Prostate gland (tissue), 2 donors: Measurements from ENCODE around the gene ORMDL3. TPM values are rescaled to one million over a fixed set of nuclear protein-coding genes. Genes with fewer than 3 reads are reported as not detected.

Experiments used
- DNase-seq: peaks from one replicate; pipeline ENCODE4 v3.0.0-alpha.2; 2019; ENCODE audit warnings: low spot score
- H3K27ac ChIP-seq, 2 donors: fragments of 200-600 bp; sonication (generic); 2 replicates each; pipeline ENCODE4 v1.5.1; 2017 to 2019
- H3K27me3 ChIP-seq: fragments of 200-600 bp; sonication (generic); replicated peaks from 2 replicates; pipeline ENCODE4 v1.5.1; 2019; ENCODE audit not compliant: insufficient read depth
- H3K36me3 ChIP-seq, 2 donors: fragments of 200-600 bp; sonication (generic); 1 replicate in 1 of 2; 2 replicates in 1 of 2; pipeline versions ENCODE4 v1.5.1 to v1.8.1; 2017 to 2019
- H3K4me1 ChIP-seq: fragments of 200-600 bp; sonication (generic); replicated peaks from 2 replicates; pipeline ENCODE4 v1.5.1; 2019
- H3K4me3 ChIP-seq, 2 donors: fragments of 200-600 bp; sonication (generic); 2 replicates each; pipeline ENCODE4 v1.5.1; 2017 to 2019
- H3K9me3 ChIP-seq: fragments of 200-600 bp; sonication (generic); 2 replicates; pipeline ENCODE4 v1.5.1; 2017
- CTCF ChIP-seq, 4 experiments: fragments of 200-600 bp in 2 of 4; fragments of 450-650 bp in 2 of 4; sonication (generic) in 2 of 4; IDR thresholded peaks; 1 replicate in 3 of 4; 2 replicates in 1 of 4; pipeline ENCODE4 v1.5.1; 2016 to 2019; ENCODE audit warnings: antibody characterized with exemption in 4 of 4, mild to moderate bottlenecking in 2 of 4, moderate library complexity in 2 of 4
- POLR2A ChIP-seq: fragments of 450-650 bp; IDR thresholded peaks from one replicate; pipeline ENCODE4 v1.6.1; 2016; ENCODE audit warnings: antibody characterized with exemption, mild to moderate bottlenecking
- POLR2AphosphoS5 ChIP-seq: sonication (generic); formaldehyde crosslinking; IDR thresholded peaks from one replicate; pipeline ENCODE4 v1.6.1; 2017; ENCODE audit warnings: antibody characterized with exemption
- whole genome bisulfite sequencing: methylation state at CpG from one replicate; pipeline ENCODE4 v1.1.5; 2018; 5-methylcytosine and 5-hydroxymethylcytosine counted together
- intact Hi-C: fragments of 100-400 bp; cut with DNase I; formaldehyde crosslinking; loops from one replicate; pipeline ENCODE4 v1.14.2; 2022
- total RNA-seq, 2 donors: library from RNA; depleted of rRNA; stranded (reverse); fragments of >200 nt; gene quantifications; one replicate each; pipeline ENCODE4 v1.1.0, GENCODE V29; 2016

Gene ORMDL3
- total RNA-seq, 2 donors from 2014 or later, result 82.4 to 91.6 TPM

GRCh38 chr17:39955726-39956225 is 28.4 kb upstream of the ORMDL3 start:
- no peak overlapping the region for H3K27ac ChIP-seq
- no peaks in the 10 kb centered on the region for H3K36me3 ChIP-seq
- intact Hi-C loops, result no loop called here
- H3K4me1 ChIP-seq, result no peaks in the 10 kb centered on the region
- WGBS, result 57% methylated on average over 4 of the region's 4 CpGs
- no peaks in the 10 kb centered on the region for H3K9me3 ChIP-seq
- TF ChIP-seq POLR2A (no peak), POLR2AphosphoS5 (no peak)
- H3K4me3 ChIP-seq, result no peak overlapping the region
- DNase-seq, result no peak
- no peaks in the 10 kb centered on the region for H3K27me3 ChIP-seq

DNA sequence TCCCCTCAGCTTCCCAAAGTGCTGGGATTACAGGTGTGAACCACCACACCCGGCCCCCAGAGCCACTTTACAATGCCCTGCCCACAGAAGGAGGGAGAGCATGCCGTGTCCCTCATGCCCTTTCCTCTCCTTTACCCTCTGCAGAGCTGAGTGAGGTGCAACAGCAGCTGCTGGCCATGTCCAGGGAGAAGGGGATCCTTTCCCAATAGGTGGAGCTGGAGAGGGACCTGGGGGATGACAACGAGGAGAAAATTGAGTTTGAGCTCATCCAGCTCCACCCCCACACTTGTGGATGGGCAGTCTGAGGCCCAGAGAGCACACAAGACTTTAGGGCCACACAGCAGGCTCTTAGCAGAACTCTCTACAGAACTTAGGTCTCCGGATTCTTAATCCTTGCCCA is 27.5 kb upstream of the ORMDL3 start:
- no peaks in the 10 kb centered on the region for H3K4me1 ChIP-seq
- H3K36me3 ChIP-seq, result no peaks in the 10 kb centered on the region
- no peaks in the 10 kb centered on the region for H3K27me3 ChIP-seq
- TF ChIP-seq POLR2AphosphoS5 (no peak), CTCF (IDR thresholded peaks at IDR 0.05) (no peak), POLR2A (no peak)
- 58% methylated on average over 4 of the region's 4 CpGs for WGBS
- no peak overlapping the region for H3K4me3 ChIP-seq
- no peaks in the 10 kb centered on the region for H3K9me3 ChIP-seq
- intact Hi-C loops, result no loop called here
- H3K27ac ChIP-seq, result no peak overlapping the region
- no peak for DNase-seq

- 28% methylated on average over 6 of the region's 9 CpGs for WGBS
- intact Hi-C loops, result no loop called here
- Histone ChIP-seq H3K27ac (peak overlapping the region; percentile 47 to 49), H3K27me3 (no peaks in the 10 kb centered on the region), H3K36me3 (no peaks in the 10 kb centered on the region), H3K9me3 (no peaks in the 10 kb centered on the region), H3K4me1 (no peaks in the 10 kb centered on the region), H3K4me3 (peak overlapping the region; percentile 15 to 31)
- TF ChIP-seq CTCF (IDR thresholded peaks at IDR 0.05), result no peak
- TF ChIP-seq POLR2A, result no peak
- DNase-seq, result no peak
These were observed 26.1 kb upstream of the ORMDL3 start for GRCh38 chr17:39953471-39953888.

DNA sequence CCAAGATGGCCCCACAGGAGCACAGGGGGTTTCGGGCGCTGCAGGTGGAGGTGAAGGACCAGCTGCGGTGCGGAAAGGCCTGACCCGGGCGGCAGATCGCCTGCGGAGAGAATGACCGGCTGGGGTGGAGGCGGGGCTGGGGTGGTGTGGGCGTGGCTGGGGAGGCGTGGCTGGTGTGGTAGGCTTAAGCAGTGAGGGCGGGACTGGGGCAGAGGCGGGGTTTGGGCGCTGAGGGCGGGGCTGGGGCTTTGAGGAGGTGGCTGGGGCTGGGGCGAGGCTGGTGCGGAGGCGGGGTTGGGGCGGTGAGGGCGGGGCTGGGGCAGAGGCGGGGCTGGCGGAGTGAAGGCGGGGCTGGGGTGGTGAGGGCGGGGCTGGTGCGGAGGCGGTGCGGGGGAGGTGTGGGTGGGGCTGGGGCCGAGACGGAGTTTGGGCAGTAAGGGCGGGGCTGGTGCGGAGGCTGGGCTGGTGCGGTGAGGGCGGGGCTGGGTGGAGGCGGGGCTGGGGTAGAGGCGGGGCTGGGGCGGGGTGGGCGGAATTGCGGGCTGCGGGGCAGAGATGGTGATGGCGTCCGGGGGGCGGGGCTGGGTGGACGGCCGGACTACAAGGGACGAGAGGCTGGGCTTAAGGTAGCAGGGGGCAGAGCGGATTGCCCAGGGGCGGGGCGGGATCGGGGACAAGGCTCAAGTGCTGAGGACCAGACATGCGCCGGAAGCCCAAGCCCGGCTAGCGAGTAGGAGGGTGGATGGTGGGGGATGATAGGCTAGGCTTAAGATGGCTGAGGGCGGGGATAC is 25.5 kb upstream of the ORMDL3 start:
- DNase-seq, result peak; percentile 97
- 1% methylated on average over 41 of the region's 55 CpGs for WGBS
- Histone ChIP-seq H3K27me3 (no peaks in the 10 kb centered on the region), H3K4me3 (peak overlapping the region; percentile 15 to 31), H3K4me1 (no peaks in the 10 kb centered on the region), H3K27ac (peak overlapping the region; percentile 49 to 61), H3K36me3 (no peaks in the 10 kb centered on the region), H3K9me3 (no peaks in the 10 kb centered on the region)
- intact Hi-C loops, result no loop called here
- TF ChIP-seq CTCF (IDR thresholded peaks at IDR 0.05), result no peak
- no peak for TF ChIP-seq POLR2AphosphoS5
- TF ChIP-seq POLR2A, result peak; percentile 49

DNA sequence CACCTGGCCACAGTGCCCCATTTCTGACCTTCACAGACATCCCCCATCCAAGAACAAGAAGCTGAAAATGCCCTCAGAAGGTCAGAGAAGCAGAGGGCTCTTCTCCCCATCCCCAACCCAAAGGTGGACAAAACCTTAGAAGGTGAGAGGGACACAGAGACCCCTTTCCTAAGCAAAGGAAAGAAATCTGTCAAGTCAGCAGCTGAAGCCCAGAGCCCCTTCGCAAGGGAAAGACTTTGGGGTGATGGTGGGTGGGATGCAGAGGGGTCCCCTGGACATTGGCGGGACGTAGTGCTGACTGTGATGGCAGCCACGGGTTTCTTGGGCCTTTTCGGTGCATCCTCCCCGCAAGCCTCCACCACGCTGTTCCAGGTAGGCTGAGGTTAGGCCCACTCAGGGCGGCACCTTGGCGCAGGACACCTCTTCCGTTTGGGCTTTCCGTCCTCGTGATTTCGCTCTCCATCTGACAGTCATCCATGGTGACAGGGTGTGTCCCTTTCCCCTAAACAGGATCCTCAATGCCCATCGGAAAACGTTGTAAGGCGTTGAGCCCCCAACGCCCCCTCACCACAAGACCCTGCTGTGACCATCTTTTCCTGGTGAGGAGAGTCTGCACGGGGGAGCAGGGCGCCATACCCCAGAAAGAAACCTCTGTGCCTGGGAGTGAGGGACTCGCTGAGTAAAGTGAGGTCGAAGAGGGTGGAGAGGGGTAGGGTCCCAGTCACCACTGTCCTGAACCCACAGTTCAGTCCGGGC is 24.7 kb upstream of the ORMDL3 start:
- 63% methylated on average over 22 of the region's 22 CpGs for WGBS
- H3K4me3 ChIP-seq, result peak overlapping the region; percentile 4 to 30
- intact Hi-C loops, result no loop called here
- H3K4me1 ChIP-seq, result no peaks in the 10 kb centered on the region
- TF ChIP-seq POLR2A (no peak), CTCF (IDR thresholded peaks at IDR 0.05) (no peak), POLR2AphosphoS5 (no peak)
- no peak for DNase-seq
- no peaks in the 10 kb centered on the region for H3K9me3 ChIP-seq
- H3K36me3 ChIP-seq, result no peaks in the 10 kb centered on the region
- H3K27me3 ChIP-seq, result no peaks in the 10 kb centered on the region
- peak overlapping the region; percentile 16 to 61 for H3K27ac ChIP-seq
